Fibroblast of skin of left biceps (primary cell): ENCODE results near the gene ANKH.

ENCODE experiments used
- DNase-seq, 2 experiments: peaks; one replicate each; pipeline ENCODE4 v3.0.0-alpha.2; 2013; ENCODE audit warnings: low read depth in 2 of 2

Gene ANKH

DNA sequence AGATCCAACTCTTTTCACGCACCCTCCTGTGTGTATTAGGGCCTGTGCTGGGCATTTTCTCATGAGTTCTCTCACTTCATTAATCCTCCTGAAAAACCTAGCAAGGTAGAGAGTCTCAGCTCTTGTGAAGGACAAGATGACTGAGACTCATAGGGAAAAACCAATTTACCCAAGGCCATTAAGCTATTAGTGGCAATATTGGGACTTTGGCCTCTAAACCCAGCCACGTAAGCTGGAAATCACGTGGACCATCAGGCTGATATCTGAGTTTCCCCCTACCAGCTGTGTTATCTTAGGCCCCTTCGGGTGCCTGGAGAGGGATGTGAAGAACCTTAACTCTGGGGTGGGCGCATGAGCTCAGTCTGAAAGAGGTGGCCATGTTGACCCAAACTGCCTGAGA lies 80.7 kb downstream of the ANKH start:
- no peak for DNase-seq

- no peak for DNase-seq
Observed at GRCh38 chr5:14790220-14790619, 81.4 kb downstream of the ANKH start.

DNA sequence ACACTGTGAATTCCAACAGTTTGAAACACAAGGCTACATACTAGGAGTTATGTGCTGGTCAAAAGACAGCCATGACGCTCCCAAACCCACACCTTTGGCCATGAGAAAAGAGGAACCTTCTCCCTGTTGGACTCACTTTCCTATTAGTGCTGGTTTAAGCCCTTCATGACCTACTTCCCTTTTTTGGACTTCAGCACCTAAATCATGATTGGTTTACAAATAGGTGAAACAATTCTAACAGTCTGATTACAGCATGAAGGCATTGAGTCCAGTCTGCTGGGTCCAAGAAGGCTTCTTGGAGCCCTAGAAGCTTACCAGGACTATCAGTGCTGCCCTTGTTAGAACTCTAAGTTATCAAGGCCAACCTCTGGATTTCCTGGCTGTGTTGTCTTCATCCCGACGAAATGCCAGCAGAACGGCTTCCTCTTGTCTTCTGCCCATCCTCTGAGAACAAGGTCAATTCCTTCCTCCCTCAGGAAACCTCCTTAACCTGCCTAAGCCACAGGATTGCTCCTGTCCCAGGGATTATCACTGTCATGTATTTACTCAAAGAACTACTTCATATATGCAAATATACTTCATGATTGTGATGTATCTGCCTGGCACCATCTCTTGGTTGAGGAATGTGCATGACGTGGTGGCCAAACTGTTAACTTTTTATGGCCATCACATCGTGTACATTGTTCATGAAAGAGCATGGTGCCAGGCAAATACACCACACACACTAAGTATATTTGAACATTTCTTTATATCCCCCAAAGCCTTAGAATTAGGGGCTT lies 83.6 kb downstream of the ANKH start:
- DNase-seq, result no peak

DNA sequence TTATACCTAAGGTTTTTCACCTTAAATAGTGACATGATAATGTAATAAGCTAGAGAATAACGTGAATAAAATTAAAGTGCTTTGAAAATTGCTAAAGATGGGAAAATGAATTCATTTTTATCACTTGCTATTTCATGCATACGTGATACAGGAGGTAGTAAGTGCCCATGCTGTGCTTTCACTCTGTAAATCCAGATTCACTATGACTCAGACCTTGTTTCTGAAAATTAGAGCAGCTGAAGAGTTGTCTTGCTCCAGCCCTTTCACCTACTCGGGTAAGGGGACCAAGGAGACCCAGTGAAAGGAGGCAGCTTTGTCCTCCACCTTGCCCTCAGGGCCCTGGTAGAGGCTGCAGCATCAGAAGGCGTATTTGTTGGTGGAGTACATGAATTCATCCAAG lies 87.9 kb downstream of the ANKH start:
- no peak for DNase-seq

DNA sequence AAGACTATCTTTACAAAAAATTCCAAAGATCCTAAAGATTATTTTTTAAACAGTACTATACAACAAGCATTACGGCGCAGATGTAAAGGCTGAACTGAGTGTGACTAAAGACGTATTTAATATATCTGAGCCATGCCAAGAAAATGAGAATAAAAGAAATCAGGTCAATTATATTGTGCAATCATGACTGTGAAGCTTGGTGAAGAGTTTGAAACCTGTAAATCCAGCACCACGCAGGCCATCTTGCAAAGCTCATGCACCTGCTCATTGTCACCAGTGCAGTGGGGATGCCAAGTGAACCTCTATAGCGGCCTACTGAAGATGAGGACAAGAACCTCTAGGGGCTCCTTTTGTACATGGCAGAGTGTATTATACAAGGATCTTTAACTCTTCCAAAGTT lies 89.0 kb downstream of the ANKH start:
- DNase-seq, result no peak

- DNase-seq, result no peak
Observed at GRCh38 chr5:14781106-14781505, 90.5 kb downstream of the ANKH start.

DNA sequence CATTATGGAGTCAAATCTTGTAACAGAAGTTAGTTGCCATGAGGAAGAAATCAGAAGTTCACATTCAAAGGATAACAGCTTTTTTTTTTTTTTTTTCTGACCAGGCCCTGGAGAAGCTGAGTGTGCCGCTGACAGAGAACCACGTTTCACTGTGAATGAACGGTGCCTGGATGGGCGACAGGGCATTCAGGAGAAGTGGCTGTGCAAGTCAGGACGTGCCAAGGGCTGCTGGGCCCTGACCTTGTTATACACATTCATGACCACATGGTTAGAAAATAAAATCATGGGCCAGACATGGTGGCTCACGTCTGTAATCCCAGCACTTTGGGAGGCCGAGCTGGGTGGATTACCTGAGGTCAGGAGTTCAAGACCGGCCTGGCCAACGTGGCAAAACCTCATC lies 91.6 kb downstream of the ANKH start:
- DNase-seq, result no peak

- DNase-seq, result no peak
Observed at GRCh38 chr5:14778792-14779070, 92.8 kb downstream of the ANKH start.

- no peak for DNase-seq
Observed at GRCh38 chr5:14777932-14778791, 93.4 kb downstream of the ANKH start.

DNA sequence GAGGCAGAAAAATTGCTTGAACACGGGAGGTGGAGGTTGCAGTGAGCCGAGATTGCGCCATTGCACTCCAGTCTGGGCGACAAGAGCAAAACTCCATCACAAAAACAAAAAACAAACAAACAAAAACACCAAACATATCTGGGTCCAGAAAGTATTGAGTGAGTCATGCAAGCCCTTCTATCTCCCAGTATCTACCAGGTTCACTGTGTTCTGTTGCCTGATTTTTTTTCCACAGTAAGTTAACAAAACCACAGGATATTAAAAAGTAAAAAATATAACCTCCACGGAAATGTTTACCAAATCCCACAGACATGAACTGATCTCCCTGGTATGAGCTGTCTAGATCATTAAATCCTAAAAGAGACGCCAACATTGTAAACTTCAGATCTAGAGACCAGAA lies 94.4 kb downstream of the ANKH start:
- no peak for DNase-seq

GRCh38 chr5:14776602-14777001 lies 95.0 kb downstream of the ANKH start:
- no peak for DNase-seq

- no peak for DNase-seq
Observed at GRCh38 chr5:14775857-14776256, 95.7 kb downstream of the ANKH start.

DNA sequence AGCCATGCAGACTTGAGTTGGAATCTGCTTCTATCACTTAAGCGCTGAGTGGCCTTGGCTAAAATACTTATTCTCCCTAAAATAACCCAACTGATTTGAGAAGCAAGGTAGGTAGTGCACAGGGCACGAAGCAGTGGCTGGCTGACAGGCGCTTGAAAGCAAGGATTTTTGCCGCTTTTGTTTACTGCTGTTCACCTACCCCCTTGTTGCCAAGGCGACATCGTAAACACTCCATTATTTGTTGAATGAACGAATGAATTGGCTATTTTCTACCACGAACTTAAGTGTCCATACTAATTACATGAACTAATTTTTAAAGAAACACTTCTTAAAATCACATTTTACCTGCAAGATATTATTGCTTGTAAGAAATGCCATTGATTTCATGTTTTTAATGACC lies 98.0 kb downstream of the ANKH start:
- no peak for DNase-seq

DNA sequence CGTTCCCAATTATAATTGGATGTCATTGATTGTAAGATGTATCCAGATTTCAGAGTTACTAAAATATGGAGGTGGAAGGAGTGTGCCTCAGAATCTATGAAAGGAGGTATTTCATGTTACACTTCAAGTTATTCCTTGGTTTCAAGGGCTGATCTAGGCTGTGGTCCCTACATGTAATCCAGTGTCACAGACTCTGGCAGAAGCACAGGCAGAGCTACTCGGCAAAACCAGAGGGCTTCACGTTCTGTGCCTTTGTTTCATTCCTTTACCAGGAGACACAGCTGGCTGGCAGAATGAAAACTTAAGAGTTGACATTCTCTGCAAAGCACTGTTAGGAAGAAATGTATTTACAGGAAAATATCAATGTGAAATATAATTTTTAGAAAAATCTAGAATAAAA lies 99.6 kb downstream of the ANKH start:
- DNase-seq, result no peak

GRCh38 chr5:14771189-14771588 lies 100.4 kb downstream of the ANKH start:
- no peak for DNase-seq

- DNase-seq, result no peak
Observed at GRCh38 chr5:14768508-14769365, 102.8 kb downstream of the ANKH start.

GRCh38 chr5:14767735-14768507 lies 103.7 kb downstream of the ANKH start:
- DNase-seq, result no peak

- DNase-seq, result no peak
Observed at GRCh38 chr5:14767053-14767452, 104.5 kb downstream of the ANKH start.

- no peak for DNase-seq
Observed at GRCh38 chr5:14766584-14766983, 105.0 kb downstream of the ANKH start.

GRCh38 chr5:14765587-14765986 lies 106.0 kb downstream of the ANKH start:
- DNase-seq, result no peak

DNA sequence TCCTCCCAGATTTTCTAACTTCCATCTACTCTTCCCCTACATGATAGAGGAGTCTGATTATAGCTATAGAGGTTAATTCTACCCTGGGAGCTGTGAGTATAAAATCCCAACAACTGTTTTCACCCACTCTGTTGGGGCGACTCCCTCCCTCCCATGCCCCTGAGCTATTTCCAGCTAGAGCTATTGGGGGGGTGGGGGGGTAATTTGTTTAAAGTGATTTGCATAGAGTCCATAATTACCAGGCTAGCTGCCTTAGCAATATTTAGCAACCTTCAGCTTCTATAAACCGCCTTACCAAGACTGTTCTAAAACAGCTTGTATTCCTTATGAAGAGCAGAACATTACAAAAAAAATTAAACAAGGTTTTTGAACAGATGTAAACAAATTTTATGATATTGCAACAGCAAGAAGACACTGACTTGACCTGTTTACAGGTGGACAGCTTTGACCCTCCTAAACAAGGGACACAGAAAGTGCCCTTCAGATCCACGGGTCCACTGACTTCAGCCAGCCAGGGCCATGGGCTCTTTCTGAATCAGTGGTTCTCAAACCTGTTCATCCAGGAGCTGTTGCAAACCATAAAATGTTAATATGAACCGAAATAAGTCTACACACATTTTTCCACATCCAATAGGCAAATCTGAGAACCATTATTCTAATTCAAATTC lies 108.9 kb downstream of the ANKH start:
- no peak for DNase-seq
